ENCODE data around the gene CFAP57. TPM values are rescaled to one million over a fixed set of nuclear protein-coding genes. Genes with fewer than 3 reads are reported as not detected.

Gene CFAP57
- total and polyA plus RNA-seq, 9 of the 15 experiments (the other 6 are each of a cell fraction or from before 2014, with no cell fraction given): 0.04 to 0.22 (median 0.07) TPM; not detected in 3

DNA sequence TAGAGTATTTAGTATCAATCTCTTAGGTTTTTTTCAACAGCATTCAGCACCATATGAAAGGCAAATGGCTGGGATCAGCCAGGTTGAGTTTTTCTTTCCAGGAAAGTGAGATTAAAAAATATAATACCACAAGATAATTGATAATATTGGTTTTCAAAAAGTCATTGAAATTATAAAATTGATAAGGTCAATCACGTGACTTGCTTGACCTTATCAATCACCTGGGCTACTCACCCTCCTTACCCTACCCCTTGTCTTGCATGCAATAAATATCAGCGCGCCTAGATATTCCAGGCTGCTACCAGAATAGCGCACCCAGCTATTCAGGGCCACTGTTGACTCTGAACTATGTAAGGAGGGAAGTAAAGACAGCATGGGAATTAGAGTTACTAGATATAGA lies 31.5 kb upstream of the CFAP57 start:
- Histone ChIP-seq H3K4me1 (replicated peaks in 1 of 2; ENCODE audit: control insufficient read depth in 2 of 2, insufficient read depth in 2 of 2, low read length in 2 of 2) (no peaks in the 10 kb centered on the region; a peak in 1 of 5 replicates), H3K9me1 (ENCODE audit: control insufficient read depth, insufficient read depth, low read length) (no peaks in the 10 kb centered on the region), H2AFZ (ENCODE audit: low read depth, low read length) (no peak overlapping the region), H3K27ac (ENCODE audit: extremely low read depth, low read depth, low read length) (no peak overlapping the region), H3K4me3 (no peak overlapping the region), H4K20me1 (replicated peaks; ENCODE audit: control insufficient read depth, insufficient read depth, low read length) (no peaks in the 10 kb centered on the region), H3K36me3 (ENCODE audit: control insufficient read depth, insufficient read depth, low read length) (no peaks in the 10 kb centered on the region), H3K27me3 (ENCODE audit: control insufficient read depth in 2 of 2, insufficient read depth in 2 of 2, low read length in 2 of 2) (peaks cover 12 to 19% of the 10 kb centered on the region in 2 experiments), H3K4me2 (ENCODE audit: insufficient read depth, low read length) (no peak overlapping the region), H3K9me3 (replicated peaks; ENCODE audit: control insufficient read depth, insufficient read depth, low read depth, low read length) (no peaks in the 10 kb centered on the region), H3K9ac (ENCODE audit: insufficient read depth in 1 of 2, low read depth in 2 of 2, low read length in 2 of 2) (no peak overlapping the region), H3K79me2 (ENCODE audit: control insufficient read depth, insufficient read depth, low read length) (no peaks in the 10 kb centered on the region)
- ATAC-seq (no peak), FAIRE-seq (no peak), DNase-seq (ENCODE audit: extremely low read depth in 1 of 4, low spot score in 3 of 4) (no peak)
- POLR2A ChIA-PET: no interaction called here
- CTCF ChIA-PET (ENCODE audit: low intra/inter-chr PET ratio): no interaction called here
- TF ChIP-seq GABPA (tag; conservative IDR thresholded peaks at IDR 0.05; ENCODE audit: low read depth): no peak
- no peak for TF ChIP-seq SMAD4 (CRISPR knock-in tag; conservative IDR thresholded peaks at IDR 0.05)
- TF ChIP-seq TOE1 (IDR thresholded peaks at IDR 0.05; ENCODE audit: borderline replicate concordance): peak; percentile 62; the same call in 1 of the 2 replicates
- TF ChIP-seq TOE1 (CRISPR knock-in tag; IDR thresholded peaks at IDR 0.05; ENCODE audit: borderline replicate concordance, low read depth): no peak
- TF ChIP-seq, protein P1, sequence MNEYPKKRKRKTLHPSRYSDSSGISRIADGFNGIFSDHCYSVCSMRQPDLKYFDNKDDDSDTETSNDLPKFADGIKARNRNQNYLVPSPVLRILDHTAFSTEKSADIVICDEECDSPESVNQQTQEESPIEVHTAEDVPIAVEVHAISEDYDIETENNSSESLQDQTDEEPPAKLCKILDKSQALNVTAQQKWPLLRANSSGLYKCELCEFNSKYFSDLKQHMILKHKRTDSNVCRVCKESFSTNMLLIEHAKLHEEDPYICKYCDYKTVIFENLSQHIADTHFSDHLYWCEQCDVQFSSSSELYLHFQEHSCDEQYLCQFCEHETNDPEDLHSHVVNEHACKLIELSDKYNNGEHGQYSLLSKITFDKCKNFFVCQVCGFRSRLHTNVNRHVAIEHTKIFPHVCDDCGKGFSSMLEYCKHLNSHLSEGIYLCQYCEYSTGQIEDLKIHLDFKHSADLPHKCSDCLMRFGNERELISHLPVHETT (CRISPR knock-in tag; conservative IDR thresholded peaks at IDR 0.05 in 1 of 2, IDR thresholded peaks at IDR 0.05 in 1 of 2): no peak
- peak; percentile 68 for TF ChIP-seq RAD51 (IDR thresholded peaks at IDR 0.05; ENCODE audit: borderline replicate concordance, low read depth)
- no peak for TF ChIP-seq ZNF764 (CRISPR knock-in tag; IDR thresholded peaks at IDR 0.05; ENCODE audit: low read depth)
- TF ChIP-seq, protein P2, sequence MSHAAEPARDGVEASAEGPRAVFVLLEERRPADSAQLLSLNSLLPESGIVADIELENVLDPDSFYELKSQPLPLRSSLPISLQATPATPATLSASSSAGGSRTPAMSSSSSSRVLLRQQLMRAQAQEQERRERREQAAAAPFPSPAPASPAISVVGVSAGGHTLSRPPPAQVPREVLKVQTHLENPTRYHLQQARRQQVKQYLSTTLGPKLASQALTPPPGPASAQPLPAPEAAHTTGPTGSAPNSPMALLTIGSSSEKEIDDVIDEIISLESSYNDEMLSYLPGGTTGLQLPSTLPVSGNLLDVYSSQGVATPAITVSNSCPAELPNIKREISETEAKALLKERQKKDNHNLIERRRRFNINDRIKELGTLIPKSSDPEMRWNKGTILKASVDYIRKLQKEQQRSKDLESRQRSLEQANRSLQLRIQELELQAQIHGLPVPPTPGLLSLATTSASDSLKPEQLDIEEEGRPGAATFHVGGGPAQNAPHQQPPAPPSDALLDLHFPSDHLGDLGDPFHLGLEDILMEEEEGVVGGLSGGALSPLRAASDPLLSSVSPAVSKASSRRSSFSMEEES (CRISPR knock-in tag; IDR thresholded peaks at IDR 0.05): peak; percentile 93
- no peak for TF ChIP-seq CBFB (CRISPR knock-in tag; IDR thresholded peaks at IDR 0.05)
- no peak for TF ChIP-seq ZNF384 (IDR thresholded peaks at IDR 0.05; ENCODE audit: low read depth, low read length)
- no peak for TF ChIP-seq POU5F1 (IDR thresholded peaks at IDR 0.05; ENCODE audit: borderline replicate concordance, low read depth, low read length, partially characterized antibody)
- TF ChIP-seq TCF3 (CRISPR knock-in tag; IDR thresholded peaks at IDR 0.05): no peak
- in situ Hi-C loops (cut with MboI): no loop called here
- intact Hi-C loops (cut with micrococcal nuclease): no loop called here
- 17% methylated on average over 4 of the region's 4 CpGs for WGBS (ENCODE audit: insufficient coverage, low coverage, missing lambda C conversion rate)
- BruUV-seq (replicated peaks): no TSS peak

All from K562 (cell line).